HG03442 (cell line): ENCODE results near the gene TMC2.
"Not testable (repeated sequence)": the region's sequence is repeated elsewhere in the genome, so short reads cannot be mapped to it uniquely, and the experiment has no call there.

Experiments
- ATAC-seq: cut with Tn5 transposase; IDR thresholded peaks from one replicate; pipeline ENCODE4 v1.9.1; 2021; ENCODE audit warnings: mild to moderate bottlenecking, moderate library complexity; ENCODE audit not compliant: unreplicated experiment

Gene TMC2

DNA sequence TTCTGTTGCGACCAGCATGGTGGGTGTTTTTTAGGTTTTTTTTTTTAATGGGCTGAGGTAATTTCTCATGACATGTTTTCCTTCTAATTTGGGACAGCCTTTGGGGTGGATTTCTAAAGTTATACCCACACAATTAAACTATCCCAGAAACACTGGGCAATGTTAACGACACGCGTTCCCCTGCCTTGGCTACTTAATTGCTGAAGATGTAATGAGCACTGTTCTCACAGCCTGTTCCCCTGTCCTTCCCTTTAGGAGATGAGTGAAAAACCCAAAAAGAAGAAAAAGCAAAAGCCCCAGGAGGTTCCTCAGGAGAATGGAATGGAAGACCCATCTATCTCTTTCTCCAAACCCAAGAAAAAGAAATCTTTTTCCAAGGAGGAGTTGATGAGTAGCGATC lies 121.3 kb downstream of the TMC2 start:
- no peak for ATAC-seq

DNA sequence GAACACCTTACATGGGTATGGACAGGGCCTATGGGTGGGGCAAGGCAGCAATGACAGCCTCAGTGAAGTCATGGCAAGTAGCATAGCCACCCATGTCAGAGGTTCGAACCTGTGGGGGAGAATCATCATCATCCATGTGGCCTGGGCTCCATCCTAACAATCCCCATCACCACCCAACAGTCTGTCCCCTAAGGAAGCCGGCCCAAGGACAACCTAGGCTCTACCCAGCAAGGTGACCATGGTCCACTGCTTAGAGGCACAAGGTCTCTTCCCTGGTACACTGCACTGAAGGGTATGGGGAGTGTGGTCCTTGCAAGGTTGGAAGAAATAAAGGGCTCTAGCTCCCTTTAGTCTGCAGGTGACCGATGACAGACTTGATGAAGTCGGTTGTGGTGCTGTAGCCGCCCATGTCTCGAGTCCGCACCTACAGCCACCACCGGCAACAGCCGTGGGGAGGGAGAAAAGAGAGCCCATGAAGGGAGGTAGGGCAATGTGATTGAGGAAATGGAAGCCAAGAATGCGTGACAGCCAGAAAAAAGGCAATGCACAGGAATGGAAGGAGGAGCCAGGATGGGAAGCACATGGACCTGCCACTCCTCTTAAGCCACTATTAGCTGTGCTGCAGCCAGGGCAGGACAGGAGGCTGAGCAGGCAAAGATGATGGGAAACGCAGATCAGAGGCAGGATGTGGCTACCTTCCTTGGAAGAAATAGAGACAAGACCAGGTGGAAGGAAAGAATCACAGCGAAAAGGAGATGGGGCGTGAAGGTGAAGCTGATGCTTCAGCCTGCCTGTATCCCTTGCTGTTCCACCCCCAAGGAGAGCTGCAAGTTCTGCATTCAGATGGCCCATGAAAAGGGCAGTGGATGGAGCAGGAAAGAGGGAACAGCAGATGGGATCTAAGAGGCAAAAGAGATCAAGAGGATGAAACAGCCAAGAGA lies 122.3 kb downstream of the TMC2 start:
- no peak for ATAC-seq

DNA sequence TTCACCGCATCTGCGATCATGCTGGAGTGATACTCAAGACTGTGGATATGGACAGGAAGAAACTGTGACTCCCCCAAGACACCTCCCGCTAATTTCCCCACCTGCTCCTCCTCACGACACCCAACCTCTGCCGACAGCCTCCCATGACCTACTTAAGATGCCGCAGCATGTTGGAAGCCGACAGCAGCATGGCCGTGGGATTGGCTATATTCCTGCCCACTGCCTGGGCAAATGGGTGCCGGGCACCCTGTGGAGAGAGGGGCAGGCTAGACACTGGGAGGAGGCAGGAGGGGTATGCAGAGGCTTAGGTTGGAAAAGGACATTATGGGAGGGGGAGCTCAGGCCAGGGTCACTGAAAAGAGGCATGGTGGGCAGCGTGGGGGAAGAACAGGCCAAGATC lies 123.2 kb downstream of the TMC2 start:
- no peak for ATAC-seq

DNA sequence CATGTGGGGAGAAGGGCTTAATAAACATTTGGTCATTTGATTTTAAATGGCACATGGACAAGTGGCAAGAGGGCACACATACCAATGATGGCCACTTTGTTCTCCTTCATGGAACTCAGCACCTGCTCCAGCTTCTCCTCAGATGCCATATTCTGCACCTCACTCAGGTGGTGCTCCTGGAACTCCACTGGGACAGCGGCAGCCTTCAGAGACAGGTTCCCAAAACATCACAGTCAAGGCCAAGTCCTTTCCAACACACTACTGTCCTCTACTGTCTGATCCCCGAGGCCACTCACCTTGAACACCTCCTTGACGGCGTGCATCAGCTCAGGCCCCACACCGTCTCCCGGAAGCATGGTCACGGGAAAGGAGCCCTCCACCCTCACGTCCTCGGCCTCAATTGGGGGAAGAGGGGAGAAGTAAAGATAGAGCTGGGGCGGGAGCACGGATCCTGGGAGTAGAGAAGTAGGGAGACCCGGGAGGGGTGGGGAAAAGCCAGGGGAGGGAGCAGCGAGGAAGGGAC lies 127.1 kb downstream of the TMC2 start:
- no peak for ATAC-seq

DNA sequence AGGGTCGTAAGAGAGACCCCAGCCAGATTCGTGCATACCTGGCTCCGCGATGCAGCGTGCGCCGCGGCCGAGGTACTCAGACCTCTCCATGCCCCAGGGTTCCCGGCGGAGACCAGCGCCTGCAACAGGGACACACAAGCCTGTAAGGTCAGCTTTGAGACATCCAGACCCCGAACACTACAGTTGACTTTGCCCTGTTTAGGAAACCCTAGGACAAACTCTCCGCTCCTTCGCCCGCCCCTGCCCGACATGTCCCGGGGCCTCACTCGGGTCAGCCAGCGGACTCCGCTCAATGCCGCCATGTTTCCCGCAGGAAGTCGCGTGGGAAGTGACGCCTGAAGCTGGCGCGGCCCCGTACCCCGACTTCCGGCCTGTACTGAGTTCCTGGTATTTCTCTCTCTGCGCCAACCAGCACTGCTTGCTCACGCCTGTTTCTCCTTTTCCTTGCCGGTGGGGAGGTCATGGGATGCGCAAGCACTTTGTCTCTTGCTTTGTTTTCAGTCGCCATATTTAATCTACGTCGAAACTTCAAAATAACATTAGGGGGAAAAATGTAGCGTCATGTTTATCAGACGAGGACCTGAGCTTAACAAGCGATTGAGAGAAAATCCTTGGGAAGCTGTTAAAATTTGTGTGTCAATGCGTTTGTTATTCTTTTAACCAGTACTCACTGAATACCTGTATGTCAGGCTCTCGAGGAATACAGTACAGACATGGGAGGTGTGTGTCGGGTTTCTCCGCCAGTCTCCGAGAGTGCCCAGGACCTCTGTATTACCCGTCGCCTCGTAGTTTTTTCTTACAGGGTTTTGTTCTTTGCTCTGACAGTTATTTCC lies 127.7 kb downstream of the TMC2 start, which contains the start of gene IDH3B:
Gene IDH3B, minus strand, starts transcription at position 330 of the 833 bp plus-strand sequence. Its CDS starts 28 bp downstream, at position 302.
- peak; percentile 86 for ATAC-seq

DNA sequence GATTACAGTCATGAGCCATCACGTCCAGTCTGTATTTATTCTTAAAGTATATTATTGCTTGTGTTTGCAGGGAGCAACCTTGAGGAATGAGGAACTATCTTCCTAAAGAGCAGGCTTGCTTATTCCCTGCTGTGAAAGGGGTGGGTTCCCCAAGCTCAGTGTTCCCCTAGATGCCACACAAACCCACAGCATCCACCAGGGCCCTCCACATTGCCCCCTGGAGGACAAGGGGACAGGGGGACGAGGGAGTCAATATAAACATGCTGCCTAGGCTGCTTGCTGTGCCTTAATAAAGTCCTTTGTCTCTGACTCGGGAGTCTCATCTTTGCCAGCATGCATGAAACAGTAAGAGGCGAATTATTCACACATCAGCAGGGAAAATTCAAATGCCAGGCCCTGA lies 135.6 kb downstream of the TMC2 start:
- ATAC-seq, result no peak

DNA sequence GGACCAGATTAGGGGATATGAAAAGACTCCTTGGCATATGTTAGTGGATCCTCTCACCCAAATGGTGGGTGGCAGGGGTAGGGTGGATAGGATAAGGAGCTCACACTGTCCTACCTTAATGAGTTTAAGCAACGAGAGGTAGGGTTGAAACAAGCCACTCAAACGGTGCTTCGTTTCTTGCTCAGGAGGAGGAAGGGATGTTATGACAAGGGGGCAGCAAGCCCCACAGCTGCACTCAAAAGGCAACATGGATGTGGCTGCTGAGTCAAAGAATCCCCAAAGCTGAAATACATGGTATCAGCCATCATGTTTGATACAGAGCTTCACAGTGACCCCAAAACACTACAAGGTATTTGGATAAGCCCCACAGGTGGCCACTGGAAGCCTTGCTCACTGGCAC lies 136.1 kb downstream of the TMC2 start:
- no peak for ATAC-seq

DNA sequence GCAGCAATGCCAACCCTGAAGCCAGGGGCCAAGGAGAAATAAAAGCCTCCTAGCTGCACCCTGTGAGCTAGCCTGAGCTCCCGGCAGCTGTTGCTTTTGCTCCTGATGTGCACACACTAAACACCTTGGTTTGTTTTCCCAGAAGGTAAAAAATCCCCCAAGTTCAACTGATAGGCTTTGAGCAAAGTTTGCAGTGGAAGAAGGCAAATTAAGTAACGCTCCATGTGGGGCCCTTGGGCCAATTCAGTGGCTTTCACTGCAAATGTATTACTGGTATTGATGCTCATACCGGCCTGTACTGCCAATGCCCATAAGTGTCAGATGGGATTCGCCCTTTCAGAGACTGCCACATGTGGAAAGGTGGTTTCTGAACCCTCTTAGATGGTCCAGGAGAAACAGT lies 137.1 kb downstream of the TMC2 start:
- ATAC-seq, result no peak

DNA sequence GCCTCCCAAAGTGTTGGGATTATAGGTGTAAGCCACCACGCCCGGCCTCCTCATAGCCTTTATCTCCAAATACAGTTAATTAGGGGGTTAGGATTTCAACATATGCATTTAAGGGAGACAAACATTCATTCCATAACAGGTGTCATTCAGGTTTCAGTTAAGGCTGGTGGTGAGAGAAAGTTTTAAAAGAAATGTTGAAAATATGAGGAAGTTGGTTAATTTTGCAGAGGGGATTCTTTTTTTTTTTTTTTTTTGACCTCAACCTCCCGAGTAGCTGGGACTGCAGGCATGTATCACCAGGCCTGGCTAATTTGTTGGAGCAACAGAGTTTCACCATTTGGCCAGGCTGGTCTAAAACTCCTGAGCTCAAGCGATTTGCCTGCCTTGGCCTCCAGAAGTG lies 143.7 kb downstream of the TMC2 start:
- ATAC-seq, result no peak

DNA sequence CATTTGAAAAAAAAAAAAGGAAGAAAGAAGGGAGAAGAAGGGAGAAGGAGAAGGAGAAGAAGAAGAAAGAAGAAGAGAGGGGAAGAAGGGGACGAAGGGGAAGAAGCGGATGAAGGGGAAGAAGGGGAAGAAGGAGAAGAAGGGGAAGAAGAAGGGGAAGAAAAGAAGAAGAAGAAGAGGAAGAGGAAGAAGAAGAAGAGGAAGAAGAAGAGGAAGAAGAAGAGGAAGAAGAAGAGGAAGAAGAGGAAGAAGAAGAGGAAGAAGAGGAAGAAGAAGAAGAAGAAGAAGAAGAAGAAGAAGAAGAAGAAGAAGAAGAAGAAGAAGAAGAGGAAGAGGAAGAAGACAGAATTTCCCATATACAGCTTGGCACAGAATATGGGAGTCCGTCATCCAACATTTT lies 145.7 kb downstream of the TMC2 start:
- ATAC-seq, result not testable (repeated sequence)

DNA sequence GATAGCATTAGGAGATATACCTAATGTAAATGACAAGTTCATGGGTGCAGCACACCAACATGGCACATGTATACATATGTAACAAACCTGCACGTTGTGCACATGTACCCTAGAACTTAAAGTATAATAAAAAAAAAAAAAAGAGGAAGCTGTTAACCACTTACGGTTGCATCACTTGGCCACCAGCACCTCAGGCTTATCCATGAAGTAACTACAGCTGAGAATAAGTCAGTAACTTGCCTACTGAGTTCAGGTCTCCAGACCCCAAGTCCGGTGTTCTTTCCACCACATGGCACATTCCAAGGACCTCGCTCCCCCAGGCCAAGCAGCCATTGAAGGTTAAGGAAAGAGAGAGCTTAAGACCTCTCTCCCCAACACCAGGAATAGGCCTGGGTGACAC lies 148.4 kb downstream of the TMC2 start:
- not testable (repeated sequence) for ATAC-seq

DNA sequence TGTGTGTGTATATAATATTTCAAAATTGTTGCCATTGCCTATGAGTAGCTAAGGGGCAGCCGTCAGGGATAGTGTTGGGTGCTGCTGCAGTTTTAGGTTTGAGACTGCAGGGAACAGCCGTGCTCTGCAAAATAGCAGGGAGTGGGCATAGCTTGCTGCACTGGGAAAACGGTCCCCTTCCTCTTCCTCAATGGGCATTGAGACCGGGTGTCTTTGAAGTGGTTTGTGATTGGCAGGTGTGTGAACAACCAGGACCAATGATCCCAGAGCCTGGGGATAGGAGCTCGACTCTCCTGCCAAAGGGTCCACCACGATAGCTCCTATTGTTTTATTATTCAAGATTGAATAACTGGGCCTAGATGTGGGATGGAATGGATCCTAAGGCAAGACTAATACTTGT lies 151.1 kb downstream of the TMC2 start:
- ATAC-seq, result no peak

DNA sequence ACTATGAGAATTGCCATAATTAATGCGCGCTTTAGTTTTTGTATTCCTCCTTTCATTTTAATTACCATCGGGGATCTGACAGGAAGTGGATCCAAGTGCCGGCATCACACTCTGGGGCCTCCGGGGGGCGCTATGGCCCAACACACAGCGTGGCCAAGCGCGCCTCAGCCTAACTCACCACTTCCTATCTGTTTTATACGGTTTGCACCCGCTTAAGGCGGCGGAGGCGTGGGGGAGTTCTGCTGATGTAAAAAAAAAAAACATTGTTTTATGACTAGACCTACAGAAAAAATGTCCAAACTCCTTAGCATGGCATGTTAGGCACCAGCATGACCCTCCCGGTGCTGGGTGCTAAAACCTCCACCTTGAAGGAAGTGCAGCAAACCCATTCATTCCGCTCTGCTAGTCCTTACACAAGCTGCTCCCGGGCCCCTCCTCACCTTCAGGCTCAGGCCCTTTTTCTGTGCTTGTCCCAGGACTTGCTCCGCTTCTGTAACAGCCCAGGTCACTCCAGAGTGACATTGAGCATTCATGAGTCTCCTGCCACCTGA lies 151.7 kb downstream of the TMC2 start:
- ATAC-seq, result no peak

DNA sequence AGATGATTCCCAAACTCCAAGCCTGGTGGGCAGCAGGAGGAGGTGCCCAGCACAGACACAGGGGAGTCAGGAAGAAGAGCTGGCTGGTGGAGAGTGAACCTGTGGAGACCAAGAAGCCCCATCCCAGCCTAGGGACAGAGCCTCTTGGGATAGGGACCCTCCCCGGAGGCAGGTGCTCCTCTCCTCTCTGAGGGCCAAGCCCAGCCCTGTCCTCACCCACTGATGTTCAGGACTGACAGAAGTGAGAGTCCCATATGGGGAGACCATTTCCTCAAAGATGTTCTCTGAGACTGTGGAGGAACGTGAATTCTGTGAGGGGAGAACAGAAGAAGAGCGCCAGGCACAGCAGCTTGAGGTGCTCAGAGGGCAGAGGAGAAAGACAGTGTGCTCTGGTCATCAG lies 153.8 kb downstream of the TMC2 start:
- no peak for ATAC-seq

DNA sequence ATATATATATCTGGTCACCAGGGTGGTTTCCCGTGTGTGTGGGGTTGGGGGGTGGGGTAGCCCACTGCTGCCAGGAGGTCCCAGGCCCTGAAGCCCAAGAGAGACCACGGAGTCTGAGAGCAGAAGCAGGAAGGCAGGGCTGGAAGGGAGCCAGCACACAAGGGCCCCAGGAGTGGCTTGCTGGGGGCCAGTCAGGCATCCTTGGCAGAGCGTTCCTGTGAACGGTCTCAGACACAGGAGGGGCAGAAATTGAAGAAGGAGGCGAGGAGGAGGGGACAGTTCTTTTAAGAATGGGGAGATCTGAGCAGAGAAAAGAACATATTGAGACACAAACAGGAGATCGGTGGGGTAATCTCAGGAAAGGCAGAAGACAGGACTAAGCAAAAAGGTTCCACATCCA lies 154.3 kb downstream of the TMC2 start:
- ATAC-seq, result no peak

DNA sequence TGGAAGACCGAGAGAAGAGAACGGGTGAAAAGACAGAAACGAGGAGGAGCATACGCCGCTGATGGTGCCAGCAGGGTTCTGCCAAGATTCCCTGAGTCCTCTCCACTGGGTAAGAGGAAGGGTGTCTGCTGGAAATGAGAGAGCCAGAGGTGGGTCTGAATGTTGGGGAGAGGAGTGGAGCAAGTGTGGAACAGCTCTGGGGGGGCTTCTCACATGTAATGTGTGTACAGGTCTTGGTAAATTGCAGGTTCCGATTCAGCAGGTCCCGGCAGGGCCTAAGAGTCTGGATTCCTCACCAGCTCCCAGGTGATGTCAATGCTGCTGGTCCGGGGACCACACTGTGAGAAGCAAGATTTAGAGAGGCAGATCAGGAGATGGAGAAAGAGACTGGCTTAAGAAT lies 154.8 kb downstream of the TMC2 start:
- no peak for ATAC-seq
